ENCODE data around the gene SLC25A25. TPM values are rescaled to one million over a fixed set of nuclear protein-coding genes. Genes with fewer than 3 reads are reported as not detected.

SLC25A25 gene
- total and polyA plus RNA-seq, 10 donors: 6.2 to 44.7 (median 23.0) TPM

GRCh38 chr9:128048663-128049062 lies 19.4 kb upstream of the SLC25A25 start:
- intact Hi-C loops (cut with DNase I; ENCODE audit: low total_unique reads): loop anchor here (10.0 kb wide), 1 partner anchor 46 kb away; no protein-coding TSS in a partner anchor
- no peak for DNase-seq
- no peaks in the 10 kb centered on the region for H3K36me3 ChIP-seq
- no peaks in the 10 kb centered on the region for H3K9me3 ChIP-seq
- no peak overlapping the region for H3K4me3 ChIP-seq
- H3K4me1 ChIP-seq: peaks cover 0 to 20% (median 0%) of the 10 kb centered on the region in 6 donors
- TF ChIP-seq POLR2A (IDR thresholded peaks at IDR 0.05) (no peak), POLR2AphosphoS5 (IDR thresholded peaks at IDR 0.05) (no peak)
- TF ChIP-seq, protein P1, sequence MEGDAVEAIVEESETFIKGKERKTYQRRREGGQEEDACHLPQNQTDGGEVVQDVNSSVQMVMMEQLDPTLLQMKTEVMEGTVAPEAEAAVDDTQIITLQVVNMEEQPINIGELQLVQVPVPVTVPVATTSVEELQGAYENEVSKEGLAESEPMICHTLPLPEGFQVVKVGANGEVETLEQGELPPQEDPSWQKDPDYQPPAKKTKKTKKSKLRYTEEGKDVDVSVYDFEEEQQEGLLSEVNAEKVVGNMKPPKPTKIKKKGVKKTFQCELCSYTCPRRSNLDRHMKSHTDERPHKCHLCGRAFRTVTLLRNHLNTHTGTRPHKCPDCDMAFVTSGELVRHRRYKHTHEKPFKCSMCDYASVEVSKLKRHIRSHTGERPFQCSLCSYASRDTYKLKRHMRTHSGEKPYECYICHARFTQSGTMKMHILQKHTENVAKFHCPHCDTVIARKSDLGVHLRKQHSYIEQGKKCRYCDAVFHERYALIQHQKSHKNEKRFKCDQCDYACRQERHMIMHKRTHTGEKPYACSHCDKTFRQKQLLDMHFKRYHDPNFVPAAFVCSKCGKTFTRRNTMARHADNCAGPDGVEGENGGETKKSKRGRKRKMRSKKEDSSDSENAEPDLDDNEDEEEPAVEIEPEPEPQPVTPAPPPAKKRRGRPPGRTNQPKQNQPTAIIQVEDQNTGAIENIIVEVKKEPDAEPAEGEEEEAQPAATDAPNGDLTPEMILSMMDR (IDR thresholded peaks at IDR 0.05 in 8 of 11, conservative IDR thresholded peaks at IDR 0.05 in 3 of 11): no peak
- no peaks in the 10 kb centered on the region for H3K27me3 ChIP-seq (replicated peaks in 1 of 7)
- H3K27ac ChIP-seq: no peak overlapping the region

DNA sequence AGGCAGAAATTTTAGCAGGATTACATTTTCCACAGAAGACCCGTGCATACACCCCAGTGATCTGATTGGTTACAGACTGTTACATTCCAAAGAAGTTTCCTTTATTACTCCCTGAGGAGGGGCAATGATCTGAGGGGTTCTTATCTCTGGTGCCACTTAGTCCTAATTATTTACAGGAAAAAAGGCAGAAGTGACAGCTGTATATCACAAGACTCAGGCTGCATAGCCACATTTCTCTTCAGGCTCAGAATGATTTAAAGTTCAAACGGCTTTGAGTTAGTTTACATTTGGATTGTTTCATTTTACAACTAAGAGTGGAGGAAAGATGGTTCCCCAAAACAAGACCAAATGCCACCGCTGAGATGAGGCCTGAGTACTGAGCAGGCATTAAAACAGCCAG lies 18.2 kb upstream of the SLC25A25 start:
- Histone ChIP-seq H3K27me3 (replicated peaks in 1 of 7) (no peaks in the 10 kb centered on the region), H3K4me1 (peaks cover 0 to 31% (median 8%) of the 10 kb centered on the region in 6 donors), H3K36me3 (no peaks in the 10 kb centered on the region), H3K9me3 (no peaks in the 10 kb centered on the region), H3K4me3 (no peak overlapping the region), H3K27ac (peak overlapping the region in 3 of 8 donors; percentile 5 to 50 (median 24))
- intact Hi-C loops (cut with DNase I; ENCODE audit: low total_unique reads): loop anchor here (10.0 kb wide), 1 partner anchor 45 kb away; no protein-coding TSS in a partner anchor
- 39 to 59% (median 47%) methylated on average over 3 of the region's 3 CpGs for WGBS, 5 donors
- DNase-seq: no peak
- TF ChIP-seq POLR2A (IDR thresholded peaks at IDR 0.05) (no peak), POLR2AphosphoS5 (IDR thresholded peaks at IDR 0.05) (no peak)
- TF ChIP-seq, protein P1 (IDR thresholded peaks at IDR 0.05 in 8 of 11, conservative IDR thresholded peaks at IDR 0.05 in 3 of 11): no peak

GRCh38 chr9:128051932-128052709 lies 15.9 kb upstream of the SLC25A25 start:
- no peaks in the 10 kb centered on the region for H3K36me3 ChIP-seq
- TF ChIP-seq, protein P1 (IDR thresholded peaks at IDR 0.05 in 8 of 11, conservative IDR thresholded peaks at IDR 0.05 in 3 of 11): no peak
- TF ChIP-seq POLR2A (IDR thresholded peaks at IDR 0.05) (no peak), POLR2AphosphoS5 (IDR thresholded peaks at IDR 0.05) (no peak)
- no peaks in the 10 kb centered on the region for H3K9me3 ChIP-seq
- peak overlapping the region in 1 of 8 donors; percentile 85 for H3K27ac ChIP-seq
- no peak overlapping the region for H3K4me3 ChIP-seq
- no peak for DNase-seq
- intact Hi-C loops (cut with DNase I; ENCODE audit: low total_unique reads): no loop called here
- no peaks in the 10 kb centered on the region for H3K27me3 ChIP-seq (replicated peaks in 1 of 7)
- H3K4me1 ChIP-seq: peaks cover 5 to 51% (median 21%) of the 10 kb centered on the region in 6 donors
- WGBS, 5 donors: 76 to 92% (median 85%) methylated on average over 11 to 15 of the region's 15 CpGs

- Histone ChIP-seq H3K9me3 (no peaks in the 10 kb centered on the region), H3K4me1 (peaks cover 5 to 63% (median 24%) of the 10 kb centered on the region in 6 donors), H3K27me3 (replicated peaks in 1 of 7) (no peaks in the 10 kb centered on the region), H3K36me3 (no peaks in the 10 kb centered on the region), H3K4me3 (no peak overlapping the region), H3K27ac (peak overlapping the region in 7 of 8 donors; percentile 41 to 88 (median 83))
- WGBS, 5 donors: 51 to 78% (median 70%) methylated on average over 11 of the region's 11 CpGs
- DNase-seq: peak; percentile 78
- TF ChIP-seq POLR2AphosphoS5 (IDR thresholded peaks at IDR 0.05) (peak in 1 of 3 donors; percentile 60), POLR2A (IDR thresholded peaks at IDR 0.05) (no peak)
- TF ChIP-seq, protein P1 (IDR thresholded peaks at IDR 0.05 in 8 of 11, conservative IDR thresholded peaks at IDR 0.05 in 3 of 11): no peak
- intact Hi-C loops (cut with DNase I; ENCODE audit: low total_unique reads): no loop called here
Observed at GRCh38 chr9:128053560-128053959, 14.5 kb upstream of the SLC25A25 start.
